8988T (cell line): ENCODE measurements around the gene THAP11.

Experiments
- DNase-seq: peaks from one replicate; pipeline ENCODE4 v3.0.0; 2011

THAP11 gene

GRCh38 chr16:67864594-67864993 lies 22.5 kb downstream of the THAP11 start:
- no peak for DNase-seq

DNA sequence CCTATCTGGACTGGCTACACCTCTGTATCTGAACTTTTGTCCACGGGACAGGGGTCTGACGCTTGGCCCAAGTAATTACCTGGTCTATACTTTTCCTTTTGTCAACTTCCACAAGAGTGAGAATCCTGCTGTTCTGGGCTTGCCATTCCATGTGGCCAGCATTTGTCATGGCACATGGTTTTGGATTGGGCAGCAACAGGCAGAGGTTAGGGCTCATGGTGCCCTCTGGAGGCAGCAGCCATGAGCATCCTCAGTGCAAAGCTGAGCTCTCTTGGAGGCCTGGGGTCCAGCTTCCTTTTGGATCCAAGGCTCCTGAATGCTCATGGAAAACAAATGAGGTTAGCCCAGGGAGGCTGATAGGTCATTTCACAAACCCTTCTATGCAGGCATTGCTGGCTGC lies 23.2 kb downstream of the THAP11 start:
- peak; percentile 87 for DNase-seq

DNA sequence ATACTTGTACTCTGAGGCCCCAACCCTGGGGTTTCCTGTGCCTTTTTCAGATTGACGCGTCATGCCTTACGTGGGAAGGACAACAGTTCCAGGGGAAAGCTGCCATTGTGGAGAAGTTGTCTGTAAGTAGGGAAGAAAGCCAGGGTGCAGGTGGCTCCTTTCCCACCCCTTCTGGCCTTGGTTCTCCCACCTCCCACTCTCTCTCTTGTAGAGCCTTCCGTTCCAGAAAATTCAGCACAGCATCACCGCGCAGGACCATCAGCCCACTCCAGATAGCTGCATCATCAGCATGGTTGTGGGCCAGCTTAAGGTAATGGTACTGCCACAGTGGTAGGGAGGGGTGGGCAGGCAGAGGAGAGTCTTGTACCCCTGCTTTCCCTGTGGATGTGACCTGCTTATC lies 26.2 kb downstream of the THAP11 start:
- no peak for DNase-seq

GRCh38 chr16:67869653-67870052 lies 27.5 kb downstream of the THAP11 start:
- no peak for DNase-seq

DNA sequence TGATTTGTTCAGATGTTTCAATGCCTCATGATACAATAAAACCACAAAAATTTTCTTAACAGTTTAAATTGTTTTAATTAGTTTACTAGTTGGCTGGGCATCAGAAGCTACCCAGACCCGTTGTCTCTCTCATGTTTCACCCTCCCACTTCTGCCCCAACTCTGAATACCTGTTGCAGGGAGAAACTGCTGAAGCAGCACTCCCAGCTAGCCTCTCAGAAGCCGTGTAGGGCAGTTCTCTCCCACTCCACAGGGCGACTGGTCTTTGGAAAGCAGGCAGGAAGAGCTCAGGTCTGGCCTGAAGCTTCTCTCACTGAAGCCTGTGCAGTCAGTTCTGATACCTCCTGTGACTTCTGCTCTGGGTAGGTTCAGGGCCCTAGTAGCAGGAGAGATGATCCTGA lies 29.1 kb downstream of the THAP11 start:
- no peak for DNase-seq

DNA sequence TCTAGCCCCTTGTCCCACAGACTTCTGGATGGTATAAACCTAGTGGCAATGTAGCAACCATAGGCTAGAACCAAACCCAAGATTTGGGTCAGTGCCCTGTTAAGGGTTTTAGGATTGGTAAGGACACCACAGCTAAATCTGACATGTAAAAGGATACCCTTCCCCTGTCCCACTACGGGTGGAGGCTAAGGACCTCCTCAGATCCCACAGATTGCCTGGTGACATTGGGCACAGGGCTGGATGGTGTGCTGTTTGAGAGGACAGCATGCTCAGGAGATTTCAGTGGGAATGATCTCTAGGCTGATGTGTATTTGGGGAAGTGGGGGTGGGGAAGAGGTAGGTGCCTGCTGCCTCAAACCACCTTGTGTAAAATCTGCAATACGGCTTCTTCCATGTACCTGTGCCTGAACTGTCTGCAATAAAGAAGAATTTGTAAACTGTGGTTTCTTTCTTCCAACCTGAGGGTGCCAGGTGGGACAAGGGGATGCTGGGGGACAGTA lies 30.1 kb downstream of the THAP11 start:
- DNase-seq = no peak

- DNase-seq = peak; percentile 97
Observed at GRCh38 chr16:67872631-67873434, 30.7 kb downstream of the THAP11 start, which contains the start of gene EDC4. Gene EDC4, plus strand, starts transcription at chr16:67873052. Its CDS starts 210 bp downstream, at chr16:67873262.

- no peak for DNase-seq
Observed at GRCh38 chr16:67873435-67874370, 31.6 kb downstream of the THAP11 start.

- DNase-seq = no peak
Observed at GRCh38 chr16:67874372-67874771, 32.3 kb downstream of the THAP11 start.

DNA sequence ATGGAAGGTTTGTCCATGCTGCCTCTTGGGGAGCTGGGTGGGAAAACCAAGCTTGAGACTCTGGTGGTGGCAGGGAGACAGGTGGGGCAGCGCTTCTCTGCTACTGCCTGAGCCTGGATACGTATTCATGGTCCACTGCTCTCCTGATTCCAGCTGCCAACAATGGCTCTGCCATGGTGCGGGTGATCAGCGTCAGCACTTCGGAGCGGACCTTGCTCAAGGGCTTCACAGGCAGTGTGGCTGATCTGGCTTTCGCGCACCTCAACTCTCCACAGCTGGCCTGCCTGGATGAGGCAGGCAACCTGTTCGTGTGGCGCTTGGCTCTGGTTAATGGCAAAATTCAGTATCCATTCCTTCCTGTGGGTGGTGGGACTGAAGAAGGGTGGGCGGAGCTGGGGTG lies 34.9 kb downstream of the THAP11 start:
- DNase-seq = no peak

DNA sequence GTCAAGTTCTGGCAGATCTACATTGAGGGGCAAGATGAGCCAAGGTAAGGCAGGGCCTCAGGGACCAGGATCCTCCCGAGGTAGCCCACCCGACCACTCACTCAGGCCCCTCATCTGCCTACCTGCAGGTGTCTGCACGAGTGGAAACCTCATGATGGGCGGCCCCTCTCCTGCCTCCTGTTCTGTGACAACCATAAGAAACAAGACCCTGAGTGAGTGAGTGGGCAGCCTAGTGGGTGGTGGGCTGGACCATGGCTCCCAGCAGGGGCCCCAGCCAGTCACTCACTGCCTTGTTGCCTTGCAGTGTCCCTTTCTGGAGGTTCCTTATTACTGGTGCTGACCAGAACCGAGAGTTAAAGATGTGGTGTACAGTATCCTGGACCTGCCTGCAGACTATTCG lies 36.1 kb downstream of the THAP11 start:
- no peak for DNase-seq

- no peak for DNase-seq
Observed at GRCh38 chr16:67878846-67879245, 36.7 kb downstream of the THAP11 start.

DNA sequence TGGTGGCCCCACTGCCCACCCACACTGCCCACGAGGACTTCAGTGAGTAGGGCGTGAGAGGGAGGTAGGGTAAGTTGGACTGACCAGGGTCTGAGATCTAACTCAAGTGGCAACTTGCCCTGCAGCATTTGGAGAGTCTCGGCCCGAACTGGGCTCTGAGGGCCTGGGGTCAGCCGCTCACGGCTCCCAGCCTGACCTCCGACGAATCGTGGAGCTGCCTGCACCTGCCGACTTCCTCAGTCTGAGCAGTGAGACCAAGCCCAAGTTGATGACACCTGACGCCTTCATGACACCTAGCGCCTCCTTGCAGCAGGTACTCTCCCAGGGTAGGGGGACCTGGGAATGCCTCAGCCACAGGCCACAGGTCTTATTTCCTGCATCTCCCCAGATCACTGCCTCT lies 37.3 kb downstream of the THAP11 start:
- no peak for DNase-seq

DNA sequence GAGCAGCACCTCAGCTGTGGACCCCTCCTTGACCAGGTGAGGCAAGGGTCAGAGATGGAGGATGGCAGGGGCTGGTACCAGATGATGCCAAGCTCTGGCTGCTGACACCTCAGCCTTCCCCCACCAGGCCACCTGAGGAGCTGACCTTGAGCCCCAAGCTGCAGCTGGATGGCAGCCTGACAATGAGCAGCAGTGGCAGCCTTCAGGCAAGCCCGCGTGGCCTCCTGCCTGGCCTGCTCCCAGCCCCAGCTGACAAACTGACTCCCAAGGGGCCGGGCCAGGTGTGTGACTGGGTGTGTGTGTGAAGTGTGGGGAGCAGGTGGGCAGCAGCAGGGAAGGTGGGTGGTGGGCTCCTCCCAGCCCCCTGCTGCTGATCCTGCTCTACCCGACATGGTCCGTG lies 37.8 kb downstream of the THAP11 start:
- no peak for DNase-seq

GRCh38 chr16:67880584-67880983 lies 38.5 kb downstream of the THAP11 start:
- DNase-seq = no peak

GRCh38 chr16:67881621-67882161 lies 39.6 kb downstream of the THAP11 start:
- DNase-seq = no peak

DNA sequence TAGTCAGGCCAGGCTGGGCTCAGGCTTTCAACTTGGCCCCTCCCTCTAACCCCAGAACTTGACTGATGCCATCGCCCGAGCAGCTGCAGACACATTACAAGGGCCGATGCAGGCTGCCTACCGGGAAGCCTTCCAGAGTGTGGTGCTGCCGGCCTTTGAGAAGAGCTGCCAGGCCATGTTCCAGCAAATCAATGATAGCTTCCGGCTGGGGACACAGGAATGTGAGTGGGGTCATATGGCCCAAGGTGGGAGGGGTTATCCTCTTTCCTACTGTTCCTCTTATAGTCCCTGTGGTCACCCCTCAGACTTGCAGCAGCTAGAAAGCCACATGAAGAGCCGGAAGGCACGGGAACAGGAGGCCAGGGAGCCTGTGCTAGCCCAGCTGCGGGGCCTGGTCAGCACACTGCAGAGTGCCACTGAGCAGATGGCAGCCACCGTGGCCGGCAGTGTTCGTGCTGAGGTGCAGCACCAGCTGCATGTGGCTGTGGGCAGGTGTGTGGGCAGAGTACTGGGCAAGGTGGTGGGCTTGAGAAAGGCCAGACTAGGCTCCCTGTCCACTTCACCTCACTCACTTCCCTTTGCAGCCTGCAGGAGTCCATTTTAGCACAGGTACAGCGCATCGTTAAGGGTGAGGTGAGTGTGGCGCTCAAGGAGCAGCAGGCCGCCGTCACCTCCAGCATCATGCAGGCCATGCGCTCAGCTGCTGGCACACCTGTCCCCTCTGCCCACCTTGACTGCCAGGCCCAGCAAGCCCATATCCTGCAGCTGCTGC lies 40.4 kb downstream of the THAP11 start:
- no peak for DNase-seq

DNA sequence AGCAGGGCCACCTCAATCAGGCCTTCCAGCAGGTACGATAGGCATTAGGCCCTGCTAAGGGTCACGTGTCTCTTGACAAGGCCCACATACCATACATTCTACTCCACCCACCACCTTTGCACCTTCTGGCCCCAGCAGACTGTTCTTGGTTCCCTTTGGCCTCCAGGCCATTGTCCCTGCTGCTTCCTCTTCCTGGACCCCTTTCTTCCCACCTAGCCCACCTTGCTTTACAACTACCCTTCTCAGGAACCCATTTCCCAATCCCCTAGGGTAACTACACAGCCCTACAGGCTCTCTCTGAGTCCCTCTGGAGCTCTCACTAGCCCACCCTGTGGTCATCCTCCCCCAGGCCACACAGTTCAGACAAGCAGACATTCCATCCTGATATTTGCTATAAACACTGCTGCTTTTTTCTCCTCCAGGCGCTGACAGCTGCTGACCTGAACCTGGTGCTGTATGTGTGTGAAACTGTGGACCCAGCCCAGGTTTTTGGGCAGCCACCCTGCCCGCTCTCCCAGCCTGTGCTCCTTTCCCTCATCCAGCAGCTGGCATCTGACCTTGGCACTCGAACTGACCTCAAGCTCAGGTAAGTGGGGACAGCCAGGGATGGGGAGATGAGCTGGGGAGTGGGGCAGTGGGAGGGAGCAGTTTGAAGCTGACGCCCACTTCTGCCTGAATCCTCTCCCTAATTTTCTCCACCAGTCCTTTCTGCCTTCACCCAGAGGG lies 41.2 kb downstream of the THAP11 start:
- no peak for DNase-seq

DNA sequence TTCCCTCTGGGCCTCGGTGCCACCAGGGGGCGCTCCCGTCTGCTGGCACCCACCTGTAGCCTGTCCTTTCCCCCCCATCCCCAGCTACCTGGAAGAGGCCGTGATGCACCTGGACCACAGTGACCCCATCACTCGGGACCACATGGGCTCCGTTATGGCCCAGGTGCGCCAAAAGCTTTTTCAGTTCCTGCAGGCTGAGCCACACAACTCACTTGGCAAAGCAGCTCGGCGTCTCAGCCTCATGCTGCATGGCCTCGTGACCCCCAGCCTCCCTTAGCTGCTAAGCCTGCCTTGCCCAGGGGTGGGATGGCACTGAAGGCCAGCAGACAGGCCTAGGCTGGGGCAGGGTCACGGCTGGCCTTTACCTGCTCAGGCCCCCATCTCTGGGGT lies 41.7 kb downstream of the THAP11 start:
- DNase-seq = peak; percentile 97

- no peak for DNase-seq
Observed at GRCh38 chr16:67884684-67885083, 42.6 kb downstream of the THAP11 start, which contains the start of gene NRN1L. Gene NRN1L, plus strand, starts transcription at chr16:67884885. Its CDS starts 19 bp downstream, at chr16:67884904.

DNA sequence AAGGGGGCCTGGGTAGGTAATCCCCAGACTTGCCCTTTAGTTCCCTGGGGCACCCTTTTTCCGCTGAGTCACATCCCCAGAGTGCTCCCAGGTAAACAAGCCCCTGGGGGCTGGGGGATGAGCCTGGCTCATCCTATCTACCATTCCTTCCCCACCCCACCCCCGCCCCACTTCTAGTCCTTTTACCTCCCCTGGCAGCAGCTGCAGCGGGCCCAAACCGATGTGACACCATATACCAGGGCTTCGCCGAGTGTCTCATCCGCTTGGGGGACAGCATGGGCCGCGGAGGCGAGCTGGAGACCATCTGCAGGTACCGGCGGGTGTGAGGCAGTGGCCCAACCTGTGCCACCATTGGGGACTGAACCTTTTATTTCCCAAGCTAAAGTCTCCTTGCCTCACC lies 43.4 kb downstream of the THAP11 start:
- no peak for DNase-seq

DNA sequence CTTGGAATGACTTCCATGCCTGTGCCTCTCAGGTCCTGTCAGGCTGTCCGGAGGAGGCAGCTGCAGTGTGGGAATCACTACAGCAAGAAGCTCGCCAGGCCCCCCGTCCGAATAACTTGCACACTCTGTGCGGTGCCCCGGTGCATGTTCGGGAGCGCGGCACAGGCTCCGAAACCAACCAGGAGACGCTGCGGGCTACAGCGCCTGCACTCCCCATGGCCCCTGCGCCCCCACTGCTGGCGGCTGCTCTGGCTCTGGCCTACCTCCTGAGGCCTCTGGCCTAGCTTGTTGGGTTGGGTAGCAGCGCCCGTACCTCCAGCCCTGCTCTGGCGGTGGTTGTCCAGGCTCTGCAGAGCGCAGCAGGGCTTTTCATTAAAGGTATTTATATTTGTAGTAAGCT lies 43.9 kb downstream of the THAP11 start:
- DNase-seq = no peak
